Spleen (tissue), 11 donors: ENCODE measurements around the gene APOL2. TPM values are rescaled to one million over a fixed set of nuclear protein-coding genes. Genes with fewer than 3 reads are reported as not detected.
A peak's percentile ranks its signal among the peaks of the same experiment; 100 is the strongest.

ENCODE experiments used
- DNase-seq: peaks from one replicate; pipeline ENCODE4 v3.0.0-alpha.2; 2020
- H3K27ac ChIP-seq, 8 donors: fragments of 200-600 bp; sonication (generic) in 7 of 8; 1 replicate in 4 of 8; 2 replicates in 4 of 8; pipeline versions ENCODE4 v1.5.0 to v1.8.0; 2016 to 2021; ENCODE audit warnings: inconsistent platforms in 4 of 8, mild to moderate bottlenecking in 4 of 8, moderate library complexity in 1 of 8
- H3K27me3 ChIP-seq, 7 donors: fragments of 200-600 bp; sonication (generic) in 6 of 7; replicated peaks in 1 of 7; 1 replicate in 4 of 7; 2 replicates in 3 of 7; pipeline versions ENCODE4 v1.5.0 to v1.8.0; 2016 to 2021; ENCODE audit warnings: inconsistent platforms in 3 of 7, mild to moderate bottlenecking in 1 of 7
- H3K36me3 ChIP-seq, 6 donors: fragments of 200-600 bp; sonication (generic) in 5 of 6; 1 replicate in 4 of 6; 2 replicates in 2 of 6; pipeline versions ENCODE4 v1.5.0 to v1.8.0; 2016 to 2021; ENCODE audit warnings: inconsistent platforms in 2 of 6
- H3K4me1 ChIP-seq, 6 donors: fragments of 200-600 bp; sonication (generic) in 5 of 6; 1 replicate in 3 of 6; 2 replicates in 3 of 6; pipeline versions ENCODE4 v1.5.0 to v1.8.0; 2016 to 2021; ENCODE audit warnings: inconsistent platforms in 3 of 6
- H3K4me3 ChIP-seq, 8 donors: fragments of 200-600 bp; sonication (generic) in 7 of 8; 1 replicate in 4 of 8; 2 replicates in 4 of 8; pipeline versions ENCODE4 v1.5.0 to v1.8.0; 2016 to 2021; ENCODE audit warnings: inconsistent platforms in 4 of 8, mild to moderate bottlenecking in 4 of 8, moderate library complexity in 2 of 8
- H3K9me3 ChIP-seq, 8 donors: fragments of 200-600 bp; sonication (generic) in 7 of 8; 1 replicate in 4 of 8; 2 replicates in 4 of 8; pipeline versions ENCODE4 v1.5.0 to v1.8.0; 2016 to 2021; ENCODE audit warnings: inconsistent platforms in 4 of 8
- CTCF ChIP-seq, 11 experiments: fragments of 200-600 bp in 7 of 11; fragments of 450-650 bp in 4 of 11; sonication (generic) in 4 of 11; IDR thresholded peaks in 8 of 11; conservative IDR thresholded peaks in 3 of 11; 1 replicate in 7 of 11; 2 replicates in 4 of 11; pipeline versions ENCODE4 v1.4.0 to v1.8.0; 2016 to 2021; ENCODE audit warnings: antibody characterized with exemption in 11 of 11, inconsistent platforms in 4 of 11, mild to moderate bottlenecking in 1 of 11
- POLR2A ChIP-seq, 3 donors: fragments of 450-650 bp; IDR thresholded peaks; one replicate each; pipeline ENCODE4 v1.5.1; 2017; ENCODE audit warnings: antibody characterized with exemption in 3 of 3, mild to moderate bottlenecking in 1 of 3
- POLR2AphosphoS5 ChIP-seq, 3 donors: sonication (generic); formaldehyde crosslinking; IDR thresholded peaks; one replicate each; pipeline ENCODE4 v1.5.1; 2017; ENCODE audit warnings: antibody characterized with exemption in 3 of 3
- WGBS, 5 donors: extraction: QIAGEN DNeasy Blood & Tissue Kit in 3 of 5; methylation state at CpG; one replicate each; pipeline versions ENCODE4 v1.1.5 to v1.1.7; 2013 to 2018; 5-methylcytosine and 5-hydroxymethylcytosine counted together
- intact Hi-C: fragments of 100-400 bp; cut with DNase I; formaldehyde crosslinking; loops from one replicate; pipeline ENCODE4 v1.15.0; 2023; ENCODE audit warnings: low total_unique reads
- polyA plus RNA-seq, 3 donors: library from polyadenylated mRNA; stranded (reverse); fragments of 200-250 nt; gene quantifications; one replicate each; pipeline ENCODE4 v1.2.1, GENCODE V29; 2013
- total RNA-seq, 7 donors: library from RNA; depleted of rRNA in 3 of 7; stranded (reverse); fragments of >200 nt in 3 of 7; fragmentation: NEBNext Ultra II Directional in 4 of 7; extraction: Animal tissue kit (Norgen Biotek cat#: 25700) in 4 of 7; gene quantifications; one replicate each; pipeline versions ENCODE4 v1.1.0 to v1.2.1, GENCODE V29; 2016 to 2021
- donor health status: healthy with polysubstance abuse.
- donor health status: DM: no; HTN: no; CAD: no; lungs with moderate emphysema.
- donor health status: DM: no; HTN: no; CAD: no.
- donor health status: Bipolar disorder and iron deficiency.
- donor health status: healthy.
- donor health status: DM: no; HTN: no; CAD: no.
- donor health status: DM: yes; HTN: yes; CAD: no.

Gene APOL2
- total and polyA plus RNA-seq, 10 donors = 16.0 to 77.2 (median 57.2) TPM

- no peak overlapping the region for H3K4me3 ChIP-seq
- peaks cover 22 to 87% (median 74%) of the 10 kb centered on the region in 6 donors for H3K36me3 ChIP-seq
- H3K4me1 ChIP-seq = peaks cover 7 to 53% (median 19%) of the 10 kb centered on the region in 6 donors
- no peaks in the 10 kb centered on the region for H3K27me3 ChIP-seq
- TF ChIP-seq POLR2A (IDR thresholded peaks at IDR 0.05) (no peak), POLR2AphosphoS5 (IDR thresholded peaks at IDR 0.05) (peak in 2 of 3 donors; percentile 3 to 39)
- 89 to 95% (median 92%) methylated on average over 22 to 24 of the region's 24 CpGs for WGBS, 5 donors
- intact Hi-C loops = no loop called here
- H3K9me3 ChIP-seq = no peaks in the 10 kb centered on the region
- DNase-seq = peak; percentile 72
- H3K27ac ChIP-seq = peak overlapping the region in 1 of 8 donors; percentile 33
Measured at GRCh38 chr22:36282328-36282831, 43.1 kb upstream of the APOL2 start.

GRCh38 chr22:36281781-36282327 lies 42.5 kb upstream of the APOL2 start:
- DNase-seq = peak; percentile 67
- intact Hi-C loops = no loop called here
- Histone ChIP-seq H3K36me3 (peaks cover 22 to 82% (median 68%) of the 10 kb centered on the region in 6 donors), H3K4me3 (no peak overlapping the region), H3K9me3 (no peaks in the 10 kb centered on the region), H3K4me1 (peaks cover 9 to 51% (median 22%) of the 10 kb centered on the region in 6 donors), H3K27me3 (no peaks in the 10 kb centered on the region), H3K27ac (peak overlapping the region in 1 of 8 donors; percentile 19)
- TF ChIP-seq CTCF (IDR thresholded peaks at IDR 0.05 in 8 of 11, conservative IDR thresholded peaks at IDR 0.05 in 3 of 11) (no peak), POLR2A (IDR thresholded peaks at IDR 0.05) (no peak), POLR2AphosphoS5 (IDR thresholded peaks at IDR 0.05) (peak; percentile 58 to 76 (median 62))
- WGBS, 5 donors = 75 to 92% (median 85%) methylated on average over 14 of the region's 14 CpGs

- Histone ChIP-seq H3K9me3 (no peaks in the 10 kb centered on the region), H3K27ac (peak overlapping the region in 2 of 8 donors; percentile 12 to 47), H3K36me3 (peaks cover 19 to 67% (median 54%) of the 10 kb centered on the region in 6 donors), H3K4me1 (peaks cover 9 to 50% (median 22%) of the 10 kb centered on the region in 6 donors), H3K27me3 (no peaks in the 10 kb centered on the region), H3K4me3 (no peak overlapping the region)
- intact Hi-C loops = no loop called here
- DNase-seq = no peak
- TF ChIP-seq CTCF (IDR thresholded peaks at IDR 0.05 in 8 of 11, conservative IDR thresholded peaks at IDR 0.05 in 3 of 11) (no peak), POLR2A (IDR thresholded peaks at IDR 0.05) (no peak), POLR2AphosphoS5 (IDR thresholded peaks at IDR 0.05) (no peak)
- 63 to 74% (median 71%) methylated on average over 8 of the region's 8 CpGs for WGBS, 5 donors
Measured at GRCh38 chr22:36280379-36280778, 41.1 kb upstream of the APOL2 start.

GRCh38 chr22:36279219-36279666 lies 39.9 kb upstream of the APOL2 start:
- H3K36me3 ChIP-seq = peaks cover 10 to 56% (median 42%) of the 10 kb centered on the region in 6 donors
- no peaks in the 10 kb centered on the region for H3K27me3 ChIP-seq
- no peak overlapping the region for H3K4me3 ChIP-seq
- 35 to 77% (median 61%) methylated on average over 8 of the region's 8 CpGs for WGBS, 5 donors
- H3K4me1 ChIP-seq = peaks cover 9 to 48% (median 22%) of the 10 kb centered on the region in 6 donors
- H3K27ac ChIP-seq = peak overlapping the region in 3 of 8 donors; percentile 9 to 55 (median 47)
- no peaks in the 10 kb centered on the region for H3K9me3 ChIP-seq
- intact Hi-C loops = loop anchor here (10.0 kb wide), 1 partner anchor 84 kb away; no protein-coding TSS in a partner anchor
- DNase-seq = no peak
- TF ChIP-seq POLR2A (IDR thresholded peaks at IDR 0.05) (no peak), CTCF (IDR thresholded peaks at IDR 0.05 in 8 of 11, conservative IDR thresholded peaks at IDR 0.05 in 3 of 11) (no peak), POLR2AphosphoS5 (IDR thresholded peaks at IDR 0.05) (peak in 1 of 3 donors; percentile 61)
